GM21576 (cell line): ENCODE results near the gene SLC2A1.

Source experiments
- ATAC-seq: cut with Tn5 transposase; IDR thresholded peaks from one replicate; pipeline ENCODE4 v1.9.1; 2021; ENCODE audit warnings: mild to moderate bottlenecking, moderate library complexity; ENCODE audit not compliant: unreplicated experiment

SLC2A1 gene

GRCh38 chr1:42981255-42981805, 22.7 kb upstream of the SLC2A1 start:
- ATAC-seq, result no peak

GRCh38 chr1:42979896-42980800, 21.5 kb upstream of the SLC2A1 start:
- ATAC-seq, result no peak

GRCh38 chr1:42979036-42979430, 20.4 kb upstream of the SLC2A1 start:
- ATAC-seq, result no peak

GRCh38 chr1:42978317-42979035, 19.8 kb upstream of the SLC2A1 start:
- ATAC-seq, result no peak

GRCh38 chr1:42977653-42978052, 19.0 kb upstream of the SLC2A1 start:
- ATAC-seq, result no peak

GRCh38 chr1:42975561-42976225, 17.0 kb upstream of the SLC2A1 start:
- no peak for ATAC-seq

- no peak for ATAC-seq
Observed at GRCh38 chr1:42974767-42975437, 16.2 kb upstream of the SLC2A1 start.

GRCh38 chr1:42973799-42974198, 15.1 kb upstream of the SLC2A1 start:
- ATAC-seq, result no peak

GRCh38 chr1:42973286-42973685, 14.6 kb upstream of the SLC2A1 start:
- ATAC-seq, result no peak

- no peak for ATAC-seq
Observed at GRCh38 chr1:42971841-42972291, 13.2 kb upstream of the SLC2A1 start.

- no peak for ATAC-seq
Observed at GRCh38 chr1:42970143-42970542, 11.5 kb upstream of the SLC2A1 start.

GRCh38 chr1:42968654-42969053, 10.0 kb upstream of the SLC2A1 start:
- no peak for ATAC-seq

- ATAC-seq, result no peak
Observed at GRCh38 chr1:42966688-42967612, 8.3 kb upstream of the SLC2A1 start.

- no peak for ATAC-seq
Observed at GRCh38 chr1:42965378-42965777, 6.7 kb upstream of the SLC2A1 start.

- ATAC-seq, result no peak
Observed at GRCh38 chr1:42964044-42964812, 5.6 kb upstream of the SLC2A1 start.

- no peak for ATAC-seq
Observed at GRCh38 chr1:42963378-42964043, 4.8 kb upstream of the SLC2A1 start.

- no peak for ATAC-seq
Observed at GRCh38 chr1:42962641-42963377, 4.1 kb upstream of the SLC2A1 start.
